H1 (cell line): ENCODE data around the gene NDUFB8. TPM values are rescaled to one million over a fixed set of nuclear protein-coding genes. Genes with fewer than 3 reads are reported as not detected.

Experiments
- CBX5 ChIP-seq: fragments of 300-800, 300-1000 bp; sonication (generic); IDR thresholded peaks from 2 replicates; pipeline ENCODE4 v1.7.1; 2016; ENCODE audit warnings: antibody characterized with exemption, low read length, low read depth
- CTCF ChIP-seq, 3 experiments: IDR thresholded peaks; 1 replicate in 2 of 3; 2 replicates in 1 of 3; pipeline versions ENCODE4 v1.5.1 to v1.6.1; 2011; ENCODE audit warnings: low read length in 3 of 3, mild to moderate bottlenecking in 3 of 3, inconsistent platforms in 2 of 3, low read depth in 1 of 3, moderate library complexity in 1 of 3; ENCODE audit not compliant: insufficient read depth in 1 of 3; ENCODE audit errors: control extremely low read depth in 1 of 3
- E2F6 ChIP-seq: IDR thresholded peaks from 2 replicates; pipeline ENCODE4 v1.6.1; 2012; ENCODE audit warnings: inconsistent platforms
- HDAC2 ChIP-seq, 2 experiments: fragments of 300-600 bp in 1 of 2; sonication (generic) in 1 of 2; IDR thresholded peaks; 2 replicates each; pipeline ENCODE4 v1.6.1; 2011 to 2012; ENCODE audit warnings: low read depth in 2 of 2, low read length in 2 of 2, mild to moderate bottlenecking in 2 of 2, moderate library complexity in 2 of 2, borderline replicate concordance in 1 of 2, inconsistent platforms in 1 of 2
- KDM5A ChIP-seq: fragments of 200-600 bp; IDR thresholded peaks from 2 replicates; pipeline ENCODE4 v1.7.1; 2012; ENCODE audit warnings: mild to moderate bottlenecking, low read length, inconsistent platforms, mixed read lengths
- RAD21 ChIP-seq, 2 experiments: IDR thresholded peaks in 1 of 2; conservative IDR thresholded peaks in 1 of 2; 2 replicates each; pipeline ENCODE4 v1.6.1; 2011; ENCODE audit warnings: low read depth in 2 of 2, low read length in 2 of 2, improper control_type of control experiment in 1 of 2, inconsistent platforms in 1 of 2, mild to moderate bottlenecking in 1 of 2, moderate library complexity in 1 of 2
- SIN3A ChIP-seq, 2 experiments: IDR thresholded peaks in 1 of 2; conservative IDR thresholded peaks in 1 of 2; 2 replicates each; pipeline ENCODE4 v1.6.1; 2011 to 2012; ENCODE audit warnings: low read length in 2 of 2, improper control_type of control experiment in 1 of 2, low read depth in 1 of 2, mild to moderate bottlenecking in 1 of 2
- SIX5 ChIP-seq: IDR thresholded peaks from 2 replicates; pipeline ENCODE4 v1.6.1; 2011; ENCODE audit warnings: mild to moderate bottlenecking, low read depth, low read length
- SP1 ChIP-seq: IDR thresholded peaks from 2 replicates; pipeline ENCODE4 v1.6.1; 2011; ENCODE audit warnings: low read depth, low read length
- SP2 ChIP-seq: IDR thresholded peaks from 2 replicates; pipeline ENCODE4 v1.6.1; 2012; ENCODE audit warnings: mild to moderate bottlenecking, low read length, inconsistent platforms
- SP4 ChIP-seq: IDR thresholded peaks from 2 replicates; pipeline ENCODE4 v1.6.1; 2012; ENCODE audit warnings: low read length, inconsistent platforms
- TAF1 ChIP-seq: IDR thresholded peaks from 2 replicates; pipeline ENCODE4 v1.6.1; 2011; ENCODE audit warnings: mild to moderate bottlenecking, low read depth, low read length
- TEAD4 ChIP-seq: IDR thresholded peaks from 2 replicates; pipeline ENCODE4 v1.6.1; 2012; ENCODE audit warnings: low read depth, low read length, inconsistent platforms, mixed read lengths
- polyA plus RNA-seq, 7 experiments: library from polyadenylated mRNA; depleted of rRNA in 3 of 7; stranded (reverse) in 5 of 7; unstranded in 2 of 7; fragments of >200 nt in 5 of 7; fragments of 200-250 nt in 2 of 7; gene quantifications; 1 replicate in 5 of 7; 2 replicates in 1 of 7; 4 replicates in 1 of 7; pipeline versions ENCODE4 v1.2.1 to v1.2.3, GENCODE V29; 2011 to 2013; ENCODE audit warnings: missing spikeins in 2 of 7, mixed read lengths in 2 of 7
- total RNA-seq: library from RNA; stranded (reverse); fragmentation: NEBNext Ultra II Directional; extraction: Animal tissue kit (Norgen Biotek cat#: 25700); gene quantifications from 2 replicates; pipeline ENCODE4 v1.2.1, GENCODE V29; 2021

Gene NDUFB8
- total and polyA plus RNA-seq, 2 of the 8 experiments (the other 6 are each of a cell fraction or from before 2014, with no cell fraction given) = 175 to 455 TPM

GRCh38 chr10:100535715-100536353, 6.2 kb upstream of the NDUFB8 start, which contains the start of gene HIF1AN (continued):
- TF ChIP-seq HDAC2 (IDR thresholded peaks at IDR 0.05; ENCODE audit: borderline replicate concordance in 1 of 2, low read depth in 2 of 2, low read length in 2 of 2) = peak in 1 of 2 experiments; percentile 91; a peak in 2 of 4 replicates
- TF ChIP-seq SP4 = peak; percentile 22; the same call in 1 of the 2 replicates
- TF ChIP-seq CBX5 = no peak
- no peak for TF ChIP-seq E2F6
- no peak for TF ChIP-seq SIX5
- TF ChIP-seq SP1 = peak; percentile 48; the same call in 1 of the 2 replicates
- peak in 1 of 2 experiments; percentile 60; a peak in 1 of 4 replicates for TF ChIP-seq SIN3A (conservative IDR thresholded peaks at IDR 0.05 in 1 of 2, IDR thresholded peaks at IDR 0.05 in 1 of 2; ENCODE audit: low read depth in 1 of 2, low read length in 2 of 2)
- TF ChIP-seq TAF1 = peak; percentile 70; the same call in 1 of the 2 replicates
- TF ChIP-seq TEAD4 = peak; percentile 73
- peak; percentile 91 for TF ChIP-seq SP2
- peak; percentile 86 for TF ChIP-seq KDM5A
- TF ChIP-seq CTCF (IDR thresholded peaks at IDR 0.05; ENCODE audit: control extremely low read depth in 1 of 3, insufficient read depth in 1 of 3, low read depth in 1 of 3, low read length in 3 of 3) = peak; percentile 90 to 94 (median 91)
- peak in 1 of 2 experiments; percentile 4; a peak in 1 of 4 replicates for TF ChIP-seq RAD21 (IDR thresholded peaks at IDR 0.05 in 1 of 2, conservative IDR thresholded peaks at IDR 0.05 in 1 of 2; ENCODE audit: low read depth in 2 of 2, low read length in 2 of 2)
